Endothelial cell of umbilical vein (primary cell): ENCODE measurements around the gene DUSP16.

Source experiments
- CTCF ChIP-seq, 2 donors: IDR thresholded peaks; 1 replicate in 1 of 2; 2 replicates in 1 of 2; pipeline ENCODE4 v1.5.1; 2011; ENCODE audit warnings: low read length in 2 of 2, mild to moderate bottlenecking in 2 of 2, moderate library complexity in 2 of 2, control low read depth in 1 of 2, inconsistent platforms in 1 of 2, low read depth in 1 of 2; ENCODE audit not compliant: insufficient read depth in 1 of 2; ENCODE audit errors: extremely low read depth in 1 of 2
- EZH2 ChIP-seq: IDR thresholded peaks from 2 replicates; pipeline ENCODE4 v1.6.1; 2012; ENCODE audit warnings: borderline replicate concordance, low read depth, mild to moderate bottlenecking, moderate library complexity, low read length, inconsistent platforms; ENCODE audit not compliant: severe bottlenecking
- FOS ChIP-seq: IDR thresholded peaks from 2 replicates; pipeline ENCODE4 v1.6.1; 2011; ENCODE audit warnings: mild to moderate bottlenecking, low read length, moderate library complexity, borderline replicate concordance; ENCODE audit not compliant: insufficient read depth
- GATA2 ChIP-seq: IDR thresholded peaks from 2 replicates; pipeline ENCODE4 v1.7.0; 2011; ENCODE audit warnings: low read depth, mild to moderate bottlenecking, moderate library complexity, mixed read lengths, low read length; ENCODE audit not compliant: insufficient read length, insufficient read depth
- JUN ChIP-seq: IDR thresholded peaks from 2 replicates; pipeline ENCODE4 v1.6.1; 2011; ENCODE audit warnings: borderline replicate concordance, low read depth; ENCODE audit not compliant: insufficient read length, insufficient read depth
- POLR2A ChIP-seq: IDR thresholded peaks from 2 replicates; pipeline ENCODE4 v1.6.1; 2012; ENCODE audit warnings: low read depth, mild to moderate bottlenecking, control low read depth, low read length
- POLR2AphosphoS5 ChIP-seq: IDR thresholded peaks from 2 replicates; pipeline ENCODE4 v1.6.1; 2012; ENCODE audit warnings: low read depth, mild to moderate bottlenecking, control low read depth, low read length, moderate library complexity; ENCODE audit not compliant: insufficient read depth
- TF ChIP-seq, protein P1 (sequence below): IDR thresholded peaks from 2 replicates; pipeline ENCODE4 v1.6.1; 2011; ENCODE audit not compliant: insufficient read depth, insufficient read length

DNA sequence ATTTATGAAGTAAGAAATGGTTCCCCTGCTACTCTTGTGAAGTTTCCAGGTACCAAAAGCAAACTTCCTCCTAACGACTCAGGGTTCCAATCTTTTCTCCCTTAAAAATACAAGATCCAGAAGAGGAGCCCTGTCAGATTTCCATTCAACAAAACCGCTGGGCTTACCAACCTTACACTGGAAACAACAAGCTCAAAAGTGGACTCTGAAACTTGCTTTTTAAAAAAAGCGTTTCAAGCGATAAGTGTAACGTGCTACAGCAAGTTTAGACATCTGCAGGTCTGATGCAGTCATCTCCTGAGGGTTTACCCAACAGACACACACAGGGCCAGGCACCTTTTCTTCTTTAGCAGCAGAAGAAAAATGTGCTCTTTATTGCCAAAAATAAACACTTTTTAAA is 42.1 kb upstream of the DUSP16 start:
- no peak for TF ChIP-seq CTCF (IDR thresholded peaks at IDR 0.05; ENCODE audit: extremely low read depth in 1 of 2, insufficient read depth in 1 of 2, low read depth in 1 of 2, low read length in 2 of 2)
- TF ChIP-seq POLR2A, result no peak
- TF ChIP-seq EZH2, result no peak
- no peak for TF ChIP-seq POLR2AphosphoS5
- TF ChIP-seq, protein P1, sequence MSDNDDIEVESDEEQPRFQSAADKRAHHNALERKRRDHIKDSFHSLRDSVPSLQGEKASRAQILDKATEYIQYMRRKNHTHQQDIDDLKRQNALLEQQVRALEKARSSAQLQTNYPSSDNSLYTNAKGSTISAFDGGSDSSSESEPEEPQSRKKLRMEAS, result no peak
- no peak for TF ChIP-seq JUN
- TF ChIP-seq FOS, result no peak
- no peak for TF ChIP-seq GATA2
